GM19397 (cell line): ENCODE measurements around the gene GBP3.
"Not testable (repeated sequence)": the region's sequence is repeated elsewhere in the genome, so short reads cannot be mapped to it uniquely, and the experiment has no call there.

Experiments used
- ATAC-seq: cut with Tn5 transposase; IDR thresholded peaks from one replicate; pipeline ENCODE4 v1.9.1; 2021; ENCODE audit warnings: mild to moderate bottlenecking, moderate library complexity; ENCODE audit not compliant: unreplicated experiment

The GBP3 gene

GRCh38 chr1:89022167-89022959, at the start of gene GBP3:
Gene GBP3 (minus strand): TSS chr1:89022866. CDS start chr1:89020721, 2,145 bp downstream.
- peak; percentile 79 for ATAC-seq

- no peak for ATAC-seq
These were observed 47.8 kb upstream of the GBP3 start for GRCh38 chr1:89070509-89070908.

- no peak for ATAC-seq
These were observed 47.3 kb upstream of the GBP3 start for GRCh38 chr1:89069951-89070350.

- no peak for ATAC-seq
These were observed 45.6 kb upstream of the GBP3 start for GRCh38 chr1:89068291-89068690.

- peak; percentile 60 for ATAC-seq
These were observed 42.6 kb upstream of the GBP3 start, which contains the start of gene GBP1 for GRCh38 chr1:89065079-89065868. Gene GBP1 (minus strand): TSS chr1:89065208. CDS start chr1:89063234, 1,974 bp downstream.

- ATAC-seq = peak; percentile 35
These were observed 42.0 kb upstream of the GBP3 start for GRCh38 chr1:89064632-89065031.

GRCh38 chr1:89063094-89063493, 40.4 kb upstream of the GBP3 start:
- ATAC-seq = no peak

- ATAC-seq = no peak
These were observed 37.4 kb upstream of the GBP3 start for GRCh38 chr1:89060091-89060490.

- ATAC-seq = no peak
These were observed 29.3 kb upstream of the GBP3 start for GRCh38 chr1:89051955-89052312.

GRCh38 chr1:89051300-89051954, 28.8 kb upstream of the GBP3 start:
- no peak for ATAC-seq

- no peak for ATAC-seq
These were observed 28.0 kb upstream of the GBP3 start for GRCh38 chr1:89050649-89051033.

GRCh38 chr1:89049901-89050648, 27.4 kb upstream of the GBP3 start:
- not testable (repeated sequence) for ATAC-seq

- ATAC-seq = not testable (repeated sequence)
These were observed 26.5 kb upstream of the GBP3 start for GRCh38 chr1:89049187-89049586.

- ATAC-seq = no peak
These were observed 25.1 kb upstream of the GBP3 start for GRCh38 chr1:89047734-89048133.

- ATAC-seq = not testable (repeated sequence)
These were observed 23.9 kb upstream of the GBP3 start for GRCh38 chr1:89046318-89047183.

GRCh38 chr1:89044970-89045721, 22.5 kb upstream of the GBP3 start:
- ATAC-seq = no peak

- no peak for ATAC-seq
These were observed 21.3 kb upstream of the GBP3 start for GRCh38 chr1:89043940-89044339.

- ATAC-seq = no peak
These were observed 19.8 kb upstream of the GBP3 start for GRCh38 chr1:89042491-89042890.

GRCh38 chr1:89041721-89042120, 19.1 kb upstream of the GBP3 start:
- no peak for ATAC-seq
